OCI-LY1 (cell line): ENCODE measurements around the gene FSHB.
A peak's percentile ranks its signal among the peaks of the same experiment; 100 is the strongest.

Source experiments
- H2AFZ ChIP-seq: fragments of 200-600 bp; sonication (generic), shearing (Covaris generic); 2 replicates; pipeline ENCODE4 v1.6.0; 2014; ENCODE audit warnings: antibody characterized with exemption, mild to moderate bottlenecking, low read length
- H3F3A ChIP-seq: fragments of 200-600 bp; sonication (generic), shearing (Covaris generic); 2 replicates; pipeline ENCODE4 v1.6.0; 2014; ENCODE audit warnings: mild to moderate bottlenecking, antibody characterized with exemption, low read length, moderate library complexity; ENCODE audit not compliant: insufficient read depth
- H3K27ac ChIP-seq: fragments of 200-600 bp; sonication (generic); 2 replicates; pipeline ENCODE4 v1.5.1; 2014; ENCODE audit warnings: low read length, mixed run types, mild to moderate bottlenecking, low read depth; ENCODE audit not compliant: poor library complexity, severe bottlenecking
- H3K27me3 ChIP-seq: fragments of 200-600 bp; sonication (generic); 2 replicates; pipeline ENCODE4 v1.6.0; 2014; ENCODE audit warnings: antibody characterized with exemption, mild to moderate bottlenecking, low read length, moderate library complexity; ENCODE audit not compliant: insufficient read depth
- H3K36me3 ChIP-seq: fragments of 200-600 bp; sonication (generic); 2 replicates; pipeline ENCODE4 v1.6.1; 2014; ENCODE audit warnings: mild to moderate bottlenecking, antibody characterized with exemption, low read length, moderate library complexity, mixed read lengths; ENCODE audit not compliant: insufficient read depth
- H3K4me1 ChIP-seq: fragments of 200-600 bp; sonication (generic); 2 replicates; pipeline ENCODE4 v1.5.1; 2014; ENCODE audit warnings: mild to moderate bottlenecking, low read length, moderate library complexity; ENCODE audit not compliant: insufficient read depth, severe bottlenecking
- H3K4me2 ChIP-seq: fragments of 200-600 bp; sonication (generic), shearing (Covaris generic); 2 replicates; pipeline ENCODE4 v1.6.1; 2014; ENCODE audit warnings: low read length
- H3K4me3 ChIP-seq: fragments of 200-600 bp; sonication (generic); 2 replicates; pipeline ENCODE4 v1.5.1; 2014; ENCODE audit warnings: low read length, low read depth, mild to moderate bottlenecking, mixed read lengths; ENCODE audit not compliant: poor library complexity, severe bottlenecking
- H3K79me2 ChIP-seq: fragments of 200-600 bp; shearing (Covaris generic); 2 replicates; pipeline ENCODE4 v1.6.1; 2016; ENCODE audit warnings: mixed run types, low read length, mixed read lengths; ENCODE audit not compliant: insufficient read depth
- H3K9ac ChIP-seq: fragments of 200-600 bp; sonication (generic), shearing (Covaris generic); 2 replicates; pipeline ENCODE4 v1.6.1; 2014; ENCODE audit warnings: mild to moderate bottlenecking, low read length, mixed read lengths
- H3K9me2 ChIP-seq: fragments of 200-600 bp; sonication (generic), shearing (Covaris generic); 2 replicates; pipeline ENCODE4 v1.6.1; 2014; ENCODE audit warnings: low read depth, mild to moderate bottlenecking, low read length, mixed read lengths
- H3K9me3 ChIP-seq: fragments of 200-600 bp; shearing (Covaris generic); 2 replicates; pipeline ENCODE4 v1.6.1; 2014; ENCODE audit warnings: low read length, mixed read lengths
- H4K20me1 ChIP-seq: fragments of 200-600 bp; sonication (generic), shearing (Covaris generic); 2 replicates; pipeline ENCODE4 v1.6.0; 2016; ENCODE audit warnings: mild to moderate bottlenecking, low read length; ENCODE audit not compliant: insufficient read depth
- EZH2 ChIP-seq: fragments of 200-600 bp; sonication (generic), shearing (Covaris generic); IDR thresholded peaks from 2 replicates; pipeline ENCODE4 v1.8.0; 2017; ENCODE audit warnings: borderline replicate concordance, mixed run types, mild to moderate bottlenecking, antibody characterized with exemption, low read length, moderate library complexity, mixed read lengths
- TF ChIP-seq, protein P1 (sequence below): fragments of 200-600 bp; sonication (generic), shearing (Covaris generic); IDR thresholded peaks from 2 replicates; pipeline ENCODE4 v1.5.1; 2017; ENCODE audit warnings: mild to moderate bottlenecking, antibody characterized with exemption, low read length, moderate library complexity, mixed read lengths

The FSHB gene

DNA sequence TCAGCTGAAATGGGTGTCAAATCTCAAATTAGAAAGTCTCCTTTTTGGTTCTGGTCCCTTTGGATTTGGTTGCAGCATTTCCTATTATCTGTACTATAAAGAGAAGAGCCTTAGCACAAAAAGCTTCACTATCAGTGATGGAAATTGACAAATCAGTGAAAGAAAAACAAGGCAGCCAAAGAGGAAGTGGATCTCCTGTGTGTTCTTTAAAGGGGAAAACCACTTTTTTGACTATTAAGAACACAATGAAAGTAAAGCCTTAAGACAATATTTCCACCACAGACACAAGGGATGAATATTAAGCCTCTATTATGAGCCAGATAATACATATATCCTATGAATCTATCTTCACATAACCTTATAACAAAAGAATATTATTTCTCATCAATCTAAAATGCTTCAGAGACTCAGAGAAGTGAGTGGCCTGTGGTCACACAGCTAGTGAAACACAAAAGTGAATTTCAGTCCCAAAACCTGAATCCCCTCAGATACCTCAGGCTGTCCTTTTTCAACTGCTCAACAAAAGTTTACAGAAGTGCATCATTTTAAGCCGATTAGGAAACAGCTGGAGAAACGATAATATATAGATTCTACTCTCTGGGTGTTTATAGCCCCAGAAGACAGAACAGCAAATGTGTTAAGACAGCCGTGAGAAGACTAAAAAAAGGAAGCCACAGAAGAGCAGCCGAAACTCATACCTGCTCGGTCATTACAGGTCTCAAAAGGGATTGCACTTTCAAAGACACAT, 24.4 kb upstream of the FSHB start:
- H3K4me1 ChIP-seq = peaks cover 75% of the 10 kb centered on the region
- H3K9ac ChIP-seq = peak overlapping the region; percentile 55
- H4K20me1 ChIP-seq = no peaks in the 10 kb centered on the region
- H3K9me3 ChIP-seq = no peaks in the 10 kb centered on the region
- H3F3A ChIP-seq = no peaks in the 10 kb centered on the region
- TF ChIP-seq EZH2 = no peak
- TF ChIP-seq, protein P1, sequence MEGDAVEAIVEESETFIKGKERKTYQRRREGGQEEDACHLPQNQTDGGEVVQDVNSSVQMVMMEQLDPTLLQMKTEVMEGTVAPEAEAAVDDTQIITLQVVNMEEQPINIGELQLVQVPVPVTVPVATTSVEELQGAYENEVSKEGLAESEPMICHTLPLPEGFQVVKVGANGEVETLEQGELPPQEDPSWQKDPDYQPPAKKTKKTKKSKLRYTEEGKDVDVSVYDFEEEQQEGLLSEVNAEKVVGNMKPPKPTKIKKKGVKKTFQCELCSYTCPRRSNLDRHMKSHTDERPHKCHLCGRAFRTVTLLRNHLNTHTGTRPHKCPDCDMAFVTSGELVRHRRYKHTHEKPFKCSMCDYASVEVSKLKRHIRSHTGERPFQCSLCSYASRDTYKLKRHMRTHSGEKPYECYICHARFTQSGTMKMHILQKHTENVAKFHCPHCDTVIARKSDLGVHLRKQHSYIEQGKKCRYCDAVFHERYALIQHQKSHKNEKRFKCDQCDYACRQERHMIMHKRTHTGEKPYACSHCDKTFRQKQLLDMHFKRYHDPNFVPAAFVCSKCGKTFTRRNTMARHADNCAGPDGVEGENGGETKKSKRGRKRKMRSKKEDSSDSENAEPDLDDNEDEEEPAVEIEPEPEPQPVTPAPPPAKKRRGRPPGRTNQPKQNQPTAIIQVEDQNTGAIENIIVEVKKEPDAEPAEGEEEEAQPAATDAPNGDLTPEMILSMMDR = no peak
- no peaks in the 10 kb centered on the region for H3K79me2 ChIP-seq
- H3K9me2 ChIP-seq = no peaks in the 10 kb centered on the region
- H3K4me3 ChIP-seq = peak overlapping the region; percentile 45
- no peaks in the 10 kb centered on the region for H3K27me3 ChIP-seq
- no peaks in the 10 kb centered on the region for H3K36me3 ChIP-seq
- peak overlapping the region; percentile 95 for H3K27ac ChIP-seq
- peak overlapping the region; percentile 59; the same call in 1 of the 2 replicates for H2AFZ ChIP-seq
- H3K4me2 ChIP-seq = peak overlapping the region; percentile 71

DNA sequence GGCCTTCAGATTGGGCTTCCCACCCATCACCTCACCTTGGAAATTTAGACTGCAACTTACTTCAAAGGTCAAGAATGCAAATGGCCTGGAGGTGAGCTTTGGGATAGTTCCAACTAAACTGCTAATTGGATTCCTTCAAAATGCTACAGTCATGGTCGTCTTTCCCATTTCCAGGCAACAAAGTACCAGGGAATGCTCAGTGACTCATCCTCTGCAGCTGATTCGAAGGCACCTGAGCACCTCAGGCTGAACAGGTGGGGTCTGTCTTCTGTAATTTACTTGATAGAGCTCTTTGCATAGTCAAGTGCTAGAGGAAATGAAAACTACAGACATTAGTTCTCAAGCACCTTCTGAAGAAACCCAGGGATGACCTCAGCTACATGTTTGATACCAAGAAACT, 20.5 kb upstream of the FSHB start:
- Histone ChIP-seq H3F3A (no peaks in the 10 kb centered on the region), H3K4me1 (peaks cover 56% of the 10 kb centered on the region), H3K9ac (no peak overlapping the region), H3K27me3 (no peaks in the 10 kb centered on the region), H3K9me2 (no peaks in the 10 kb centered on the region), H3K79me2 (no peaks in the 10 kb centered on the region), H3K36me3 (no peaks in the 10 kb centered on the region), H3K9me3 (no peaks in the 10 kb centered on the region), H3K27ac (peak overlapping the region; percentile 21), H3K4me2 (no peak overlapping the region), H2AFZ (0 out of 2 replicates have a peak overlapping the region, but pooled peaks have one; percentile 34), H4K20me1 (no peaks in the 10 kb centered on the region), H3K4me3 (no peak overlapping the region)
- TF ChIP-seq EZH2 = no peak
- TF ChIP-seq, protein P1 = no peak

DNA sequence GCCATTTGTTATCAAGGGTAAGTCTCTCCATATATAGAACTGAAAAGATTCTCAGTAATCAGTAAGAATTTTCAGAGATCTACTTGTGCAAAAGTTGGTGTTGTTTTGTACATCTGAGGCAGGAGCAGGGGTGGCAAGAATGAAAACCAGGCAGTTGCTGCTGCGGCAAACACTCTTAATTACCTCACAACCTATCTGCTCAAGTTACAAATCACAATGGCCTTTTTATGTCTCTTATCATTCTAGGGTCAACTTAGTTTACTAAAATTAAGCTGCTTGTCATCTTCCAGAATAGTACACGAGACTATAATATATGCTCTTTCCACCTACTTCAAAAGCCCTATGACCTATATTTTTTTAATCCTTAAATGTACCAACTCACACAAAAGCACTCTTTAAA, 14.3 kb upstream of the FSHB start:
- H3K9me2 ChIP-seq = no peaks in the 10 kb centered on the region
- H3K4me2 ChIP-seq = no peak overlapping the region
- H3K27ac ChIP-seq = no peak overlapping the region
- H3K9me3 ChIP-seq = no peaks in the 10 kb centered on the region
- H3F3A ChIP-seq = no peaks in the 10 kb centered on the region
- H3K9ac ChIP-seq = no peak overlapping the region
- no peaks in the 10 kb centered on the region for H3K79me2 ChIP-seq
- no peak overlapping the region for H2AFZ ChIP-seq
- H3K4me1 ChIP-seq = no peaks in the 10 kb centered on the region
- H3K27me3 ChIP-seq = no peaks in the 10 kb centered on the region
- no peaks in the 10 kb centered on the region; the same call in 1 of the 2 replicates for H3K36me3 ChIP-seq
- TF ChIP-seq, protein P1 = no peak
- no peak for TF ChIP-seq EZH2
- H3K4me3 ChIP-seq = no peak overlapping the region
- no peaks in the 10 kb centered on the region for H4K20me1 ChIP-seq
